NCI-H345 treated with DMSO at 0.1 percent for 48 hours (cell line): ENCODE measurements around the gene TTC4.

Source experiments
- DNase-seq: peaks from one replicate; lab custom pipeline; 2025; ENCODE audit not compliant: unreplicated experiment; lab: John Stamatoyannopoulos, UW

Gene TTC4, protein sequence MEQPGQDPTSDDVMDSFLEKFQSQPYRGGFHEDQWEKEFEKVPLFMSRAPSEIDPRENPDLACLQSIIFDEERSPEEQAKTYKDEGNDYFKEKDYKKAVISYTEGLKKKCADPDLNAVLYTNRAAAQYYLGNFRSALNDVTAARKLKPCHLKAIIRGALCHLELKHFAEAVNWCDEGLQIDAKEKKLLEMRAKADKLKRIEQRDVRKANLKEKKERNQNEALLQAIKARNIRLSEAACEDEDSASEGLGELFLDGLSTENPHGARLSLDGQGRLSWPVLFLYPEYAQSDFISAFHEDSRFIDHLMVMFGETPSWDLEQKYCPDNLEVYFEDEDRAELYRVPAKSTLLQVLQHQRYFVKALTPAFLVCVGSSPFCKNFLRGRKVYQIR

DNA sequence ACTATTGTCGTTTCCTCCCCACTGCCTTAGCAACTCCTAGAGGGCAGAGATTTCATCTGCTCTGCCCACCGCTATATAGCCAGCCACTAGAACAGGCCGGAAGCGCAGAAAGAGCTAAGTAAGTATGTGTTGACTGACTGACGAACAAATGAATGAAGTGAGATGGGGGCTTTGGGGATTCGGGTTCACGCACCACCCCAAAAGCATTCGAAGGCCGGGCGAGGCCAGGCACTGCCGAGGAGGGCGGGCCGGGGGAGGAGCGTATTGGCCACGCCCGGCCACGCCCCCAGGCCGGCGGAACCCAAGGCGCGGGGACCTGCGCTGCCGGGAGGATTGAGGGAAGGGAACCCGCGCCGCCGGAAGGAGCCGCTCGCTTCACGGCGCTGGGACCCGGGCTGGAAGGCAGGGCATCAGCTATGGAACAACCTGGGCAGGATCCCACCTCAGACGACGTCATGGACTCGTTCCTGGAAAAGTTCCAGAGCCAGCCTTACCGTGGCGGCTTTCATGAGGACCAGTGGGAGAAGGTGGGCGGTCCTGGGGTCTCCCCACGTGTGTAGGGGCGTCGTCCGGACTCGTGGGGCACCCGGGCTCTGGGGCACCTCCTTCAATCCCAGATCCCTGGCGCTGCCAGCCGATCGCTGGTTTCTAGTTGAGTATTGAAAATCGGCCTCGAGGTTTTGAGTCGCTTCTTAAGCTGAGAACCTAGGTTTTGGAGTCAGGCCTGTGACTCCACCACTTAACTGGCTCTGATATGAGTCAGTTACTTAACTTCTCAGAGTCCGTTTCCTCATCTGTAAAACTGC is at the start of gene TTC4:
TSS of gene TTC4 (plus strand) at position 369 of the 806 bp plus-strand sequence. CDS start at position 417, 48 bp downstream.
- DNase-seq, result peak; percentile 60

DNA sequence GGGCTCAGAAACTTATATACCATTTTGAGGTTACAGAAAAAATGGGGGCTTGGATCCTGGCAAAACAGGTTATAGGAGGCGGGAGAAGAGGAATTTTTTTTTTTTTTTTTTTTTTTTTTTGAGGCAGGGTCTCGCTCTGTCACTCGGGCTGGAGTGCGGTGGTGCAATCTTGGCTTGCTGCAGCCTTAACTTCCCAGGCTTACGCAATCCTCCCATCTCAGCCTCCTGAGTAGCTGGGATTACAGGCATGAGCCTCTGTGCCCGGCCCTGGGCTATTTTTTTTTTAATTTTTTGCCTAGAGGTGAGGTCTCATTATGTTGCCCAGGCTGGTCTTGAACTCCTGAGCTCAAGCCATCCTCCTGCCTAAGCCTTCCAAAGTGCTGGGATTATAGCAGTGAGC is 49.3 kb upstream of the TTC4 start:
- no peak for DNase-seq

DNA sequence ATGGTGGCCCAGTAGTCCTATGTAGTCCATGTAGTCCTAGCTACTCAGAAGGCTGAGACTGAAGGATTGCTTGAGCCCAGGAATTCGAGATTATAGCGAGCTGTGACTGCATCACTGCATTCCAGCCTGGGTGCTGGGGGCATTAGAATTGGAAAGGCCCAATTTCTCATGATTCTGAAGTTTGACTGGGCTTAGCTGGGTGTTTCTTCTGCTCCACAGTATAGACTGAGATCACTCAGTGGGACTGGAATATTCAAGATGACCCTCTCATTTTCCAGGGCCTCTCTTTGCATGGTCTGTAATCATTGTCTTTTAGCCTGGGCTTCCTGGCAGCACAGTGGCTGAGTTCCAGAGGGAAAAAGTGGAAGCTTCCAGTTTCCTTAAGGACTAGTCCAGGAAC is 47.9 kb upstream of the TTC4 start:
- DNase-seq, result no peak

DNA sequence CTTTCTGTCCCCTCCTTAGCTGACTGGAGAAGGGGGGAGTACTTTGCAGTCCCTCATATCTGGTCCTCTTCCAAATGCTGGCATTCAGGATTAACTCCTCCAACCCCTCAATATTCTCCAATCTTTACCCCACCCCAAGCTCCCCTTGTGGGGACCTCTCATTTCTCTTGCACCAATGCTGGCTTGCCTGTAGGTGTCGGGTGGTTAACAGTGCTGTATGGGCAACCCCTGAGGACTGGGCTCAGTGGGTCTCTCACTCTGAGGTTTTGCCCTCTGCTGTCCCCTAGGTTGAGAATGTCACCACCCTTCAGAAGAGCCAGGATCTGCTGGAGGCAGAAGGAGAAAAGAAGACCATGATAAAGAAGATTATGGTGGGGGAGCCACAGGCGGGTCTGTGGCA is 47.1 kb upstream of the TTC4 start:
- DNase-seq, result no peak

DNA sequence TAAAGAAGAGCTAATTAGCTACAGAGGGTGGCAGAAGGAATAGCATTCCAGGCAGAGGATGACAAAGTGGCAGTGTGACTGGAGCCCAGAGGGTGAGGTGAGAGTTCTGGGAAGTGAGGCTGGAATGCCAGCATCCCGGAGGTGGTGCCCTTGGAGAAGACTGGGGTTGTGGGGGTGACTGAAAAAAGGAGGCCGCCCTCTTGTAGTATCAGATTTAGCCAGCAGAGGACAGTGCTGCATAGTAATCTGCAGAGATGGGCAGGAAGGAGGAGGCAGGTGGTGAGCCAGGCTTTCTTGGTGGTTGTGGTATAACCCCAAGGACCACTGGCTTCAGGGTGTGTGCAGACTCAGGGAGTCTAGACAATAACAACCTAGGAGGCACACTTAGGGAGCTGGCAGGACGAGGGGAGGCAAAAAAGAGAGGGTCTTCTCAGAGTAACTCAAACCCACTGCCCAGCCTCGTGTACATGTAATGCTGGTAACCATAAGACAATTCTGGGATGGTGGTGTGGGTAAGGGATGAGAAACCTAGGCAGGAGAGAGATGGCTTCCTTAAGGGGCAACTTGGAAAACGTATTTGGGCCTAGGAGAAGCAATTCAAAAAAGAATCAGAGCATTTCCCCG is 43.6 kb upstream of the TTC4 start:
- DNase-seq, result peak; percentile 18

DNA sequence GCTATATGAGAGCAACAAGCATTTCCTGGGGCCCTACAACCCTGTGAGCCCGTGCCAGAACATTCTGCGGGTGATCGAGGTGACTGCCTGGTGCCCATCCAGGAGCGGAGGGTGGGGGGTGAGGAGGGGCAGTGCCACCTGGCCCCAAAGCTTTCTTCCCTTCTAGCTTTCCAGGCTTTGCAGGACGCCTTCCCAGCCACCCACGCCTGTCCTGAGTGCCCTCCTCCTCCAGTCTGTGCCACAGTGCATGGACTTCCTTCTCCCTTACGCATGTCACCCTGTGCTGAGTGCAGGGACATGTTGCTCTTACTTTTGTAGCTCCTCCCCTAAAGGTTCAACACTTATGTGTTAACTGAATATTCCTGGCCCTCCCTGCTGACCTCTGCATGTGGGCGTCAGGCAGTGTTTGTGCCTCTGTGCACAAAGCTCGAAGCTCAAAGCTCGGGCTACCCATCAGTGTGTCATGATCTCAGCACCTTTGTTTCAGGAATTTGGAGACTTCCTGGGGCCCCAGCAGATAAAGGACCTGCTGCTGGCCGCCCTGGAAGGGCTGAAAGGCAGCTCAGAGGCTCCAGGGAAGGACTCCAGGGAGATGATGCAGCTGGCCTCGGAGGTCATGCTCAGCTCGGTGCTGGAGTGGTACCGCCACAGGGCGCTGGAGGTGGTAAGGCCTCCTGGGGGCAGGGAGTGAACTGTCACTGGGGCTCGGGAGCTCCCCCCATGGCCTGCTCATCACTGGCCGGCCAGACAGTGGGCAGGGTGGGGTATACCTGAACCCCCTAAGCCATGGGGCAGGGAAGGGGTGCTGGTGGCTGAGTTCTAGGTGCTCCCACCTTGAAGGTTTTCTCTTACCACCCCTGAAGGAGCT is 36.7 kb upstream of the TTC4 start:
- no peak for DNase-seq

DNA sequence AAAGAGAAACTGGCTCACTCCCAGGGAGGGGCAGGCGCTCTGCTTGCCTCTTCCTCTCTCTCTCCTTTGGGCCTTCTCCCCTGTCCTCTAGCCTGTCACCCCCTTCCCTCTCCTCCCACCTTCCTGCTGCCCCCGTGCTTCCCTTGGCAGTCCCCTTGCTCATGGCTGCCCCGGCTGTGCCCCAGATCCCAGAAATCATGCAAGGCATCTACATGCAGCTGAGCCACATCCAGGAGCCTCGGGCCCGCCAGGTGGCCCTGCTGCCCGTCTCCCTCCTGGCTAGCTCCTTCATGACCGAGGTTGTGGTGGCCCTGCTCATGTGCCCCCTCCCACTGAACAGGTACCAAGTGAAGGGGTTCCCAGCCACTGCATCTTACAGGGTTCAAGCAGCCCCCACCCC is 36.0 kb upstream of the TTC4 start:
- DNase-seq, result no peak

DNA sequence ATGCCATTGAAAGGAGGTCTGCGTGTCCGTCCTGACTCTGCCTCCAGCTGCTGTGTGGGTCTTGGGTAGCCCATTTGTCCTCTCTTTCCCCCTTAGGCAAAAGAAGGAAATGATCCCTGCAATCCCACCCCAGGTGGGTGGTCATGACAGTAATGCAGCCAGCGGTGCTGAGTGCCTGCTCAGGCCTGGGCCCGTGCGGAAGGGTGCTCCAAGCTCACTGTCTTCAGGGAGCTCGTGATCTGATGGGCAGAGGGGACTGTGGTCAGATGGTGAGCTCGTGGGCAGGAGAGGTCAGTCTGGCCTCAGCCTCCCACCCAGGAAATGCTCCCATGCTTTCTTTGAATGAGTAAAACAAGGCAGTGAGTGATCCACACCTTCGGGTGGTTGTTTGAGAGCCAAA is 35.3 kb upstream of the TTC4 start:
- no peak for DNase-seq

DNA sequence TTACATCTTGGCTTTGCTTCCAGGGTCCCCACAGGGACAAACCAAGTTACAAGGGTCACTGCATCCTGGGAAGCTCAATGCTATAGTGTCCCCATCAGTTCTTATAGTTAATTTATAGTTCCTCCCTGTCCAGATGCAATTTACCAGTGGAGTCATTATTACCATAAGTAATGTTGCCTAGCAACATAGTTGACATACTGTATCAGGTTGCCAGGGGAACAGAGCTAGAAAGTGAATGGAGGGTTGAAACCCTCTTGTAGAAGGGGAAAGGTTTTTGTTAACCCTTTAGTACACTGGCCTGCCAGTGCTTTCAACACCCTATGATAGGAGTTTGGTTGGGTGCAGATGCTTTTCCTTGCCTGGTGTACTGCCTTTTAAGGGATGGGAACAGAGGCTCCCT is 34.3 kb upstream of the TTC4 start:
- no peak for DNase-seq

DNA sequence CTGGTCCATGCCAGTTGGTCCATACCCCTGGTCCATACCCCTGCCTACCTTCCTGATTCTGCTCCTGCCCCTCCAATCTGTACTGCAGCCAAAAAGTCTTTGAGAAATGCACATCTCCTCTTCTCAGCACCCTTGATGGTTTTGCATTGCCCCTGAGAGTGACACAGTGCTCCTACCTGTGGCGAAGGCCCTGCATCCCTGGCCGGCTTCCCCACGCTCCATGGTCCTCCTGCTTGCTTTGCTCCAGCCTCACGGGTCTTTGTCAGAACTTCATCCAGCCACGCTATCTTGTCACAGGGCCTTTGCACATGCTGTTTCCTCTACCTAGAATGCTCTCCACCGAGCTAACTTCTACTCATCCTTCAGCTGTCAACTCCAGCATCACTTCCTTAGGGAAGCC is 32.2 kb upstream of the TTC4 start:
- no peak for DNase-seq

DNA sequence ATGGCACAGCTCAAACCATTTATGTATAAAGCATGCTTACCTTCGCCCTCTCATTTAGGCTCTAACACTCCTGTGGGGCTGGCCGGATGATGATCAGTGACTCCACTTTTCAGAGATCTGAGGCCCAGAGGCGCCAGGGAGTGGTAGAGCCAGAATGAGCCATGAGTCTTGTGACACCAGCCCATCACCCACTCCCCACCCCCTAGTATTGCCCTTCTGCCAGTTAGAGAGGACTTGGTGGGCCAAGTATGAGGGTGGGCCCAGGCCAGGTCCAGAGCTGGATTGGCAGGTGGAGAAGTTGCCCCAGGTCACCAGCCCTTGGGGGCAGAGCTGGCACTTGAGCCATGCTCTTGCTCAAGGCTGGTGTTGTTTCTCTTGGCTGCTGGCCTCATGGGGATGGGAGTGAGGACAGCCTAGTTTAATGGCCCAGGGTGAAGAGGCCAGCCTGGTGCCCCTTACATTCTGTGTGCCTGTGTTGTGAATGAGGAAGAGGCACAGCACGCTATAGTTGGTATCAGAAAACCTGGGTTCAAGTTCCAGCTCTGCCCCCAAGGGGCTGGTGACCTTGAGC is 30.2 kb upstream of the TTC4 start:
- no peak for DNase-seq

DNA sequence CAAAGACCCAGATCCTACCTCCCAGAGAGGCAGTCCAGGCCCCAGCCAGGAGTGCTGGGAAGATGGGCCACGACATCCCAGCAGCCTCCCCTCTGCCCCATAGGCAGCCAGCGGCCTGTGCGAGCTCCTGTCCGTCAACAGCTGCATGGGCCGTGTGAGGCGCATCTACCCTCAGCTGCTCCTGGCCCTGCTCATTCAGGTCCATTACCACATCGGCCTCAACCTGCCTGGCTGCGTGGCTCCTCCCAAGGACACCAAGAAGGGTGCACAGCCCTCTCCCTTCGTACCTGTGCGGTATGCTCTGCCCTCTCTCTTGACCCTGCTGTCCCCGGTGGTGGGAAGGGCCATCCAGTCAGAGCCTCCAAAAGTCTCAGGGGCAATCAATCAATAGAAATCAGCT is 29.5 kb upstream of the TTC4 start:
- no peak for DNase-seq

DNA sequence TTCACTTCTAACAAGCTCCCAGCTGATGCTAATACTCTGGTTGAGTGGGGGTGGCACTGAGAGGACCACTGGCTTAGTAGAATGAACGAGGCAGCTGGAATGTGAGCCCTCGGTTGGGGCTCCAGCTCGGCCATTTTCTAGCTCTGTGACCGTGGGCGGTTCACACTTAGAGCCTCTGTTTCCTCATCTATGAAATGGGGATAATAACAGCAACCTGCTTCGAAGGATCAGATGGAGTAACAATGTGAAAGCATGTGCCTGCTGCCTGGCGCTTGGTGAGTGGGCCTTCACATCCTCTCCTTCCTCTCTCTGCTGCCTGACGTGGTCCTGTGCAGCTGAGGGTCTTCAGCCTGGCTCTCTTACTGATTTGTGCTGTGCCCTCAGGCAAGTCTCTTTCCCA is 20.9 kb upstream of the TTC4 start:
- no peak for DNase-seq

DNA sequence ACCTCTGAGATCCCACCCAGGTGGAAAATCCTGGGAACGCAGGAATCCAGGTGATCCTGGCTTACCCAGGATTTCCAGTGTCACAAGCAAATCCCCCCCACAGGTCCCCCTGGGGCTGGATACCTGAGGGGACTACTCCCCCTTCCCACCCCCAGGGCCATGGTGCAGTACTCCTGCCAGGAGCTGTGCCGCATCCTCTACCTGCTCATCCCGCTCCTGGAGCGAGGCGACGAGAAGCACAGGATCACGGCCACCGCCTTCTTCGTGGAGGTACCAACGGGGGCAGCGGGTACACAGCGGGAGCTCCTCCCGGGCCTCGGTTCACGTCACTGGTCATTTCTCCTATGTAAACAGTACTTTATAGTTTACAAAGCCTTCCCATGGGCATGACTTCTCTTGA is 20.4 kb upstream of the TTC4 start:
- DNase-seq, result no peak

DNA sequence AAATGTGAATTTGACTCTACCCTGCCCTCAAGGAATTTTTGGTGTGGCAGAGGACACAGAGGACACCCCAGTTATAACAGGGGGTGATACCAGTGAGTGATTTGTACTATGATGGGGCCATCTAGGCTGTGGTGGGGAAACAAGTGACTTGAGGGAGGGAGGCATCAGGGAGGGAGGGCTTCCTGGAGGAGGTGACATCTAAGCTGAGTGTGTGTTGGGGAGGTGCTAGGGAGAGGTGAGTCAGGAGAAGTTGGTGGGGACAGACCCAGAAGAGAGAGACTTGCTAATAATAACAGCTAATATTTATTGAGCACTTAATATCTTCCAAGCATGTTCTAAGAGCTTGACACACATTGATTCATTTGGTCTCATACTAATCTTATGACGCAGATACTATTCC is 19.9 kb upstream of the TTC4 start:
- no peak for DNase-seq

DNA sequence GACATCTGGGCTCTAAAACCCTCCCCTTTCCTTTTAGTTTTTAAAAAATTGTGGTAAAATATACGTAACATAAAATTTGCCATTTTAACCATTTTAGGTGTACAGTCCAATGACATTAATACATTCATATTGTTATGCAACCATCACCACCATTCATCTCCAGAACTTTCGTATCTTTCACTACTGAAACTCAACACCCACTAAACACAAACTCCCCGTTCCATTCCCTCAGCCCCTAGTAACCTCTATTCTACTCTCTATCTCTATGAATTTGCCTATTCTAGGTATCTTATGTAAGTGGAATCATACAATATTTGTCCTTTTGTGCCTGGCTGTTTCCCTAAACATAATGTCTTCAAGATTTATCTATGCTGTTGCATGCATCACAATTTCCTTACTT is 19.4 kb upstream of the TTC4 start:
- DNase-seq, result no peak

DNA sequence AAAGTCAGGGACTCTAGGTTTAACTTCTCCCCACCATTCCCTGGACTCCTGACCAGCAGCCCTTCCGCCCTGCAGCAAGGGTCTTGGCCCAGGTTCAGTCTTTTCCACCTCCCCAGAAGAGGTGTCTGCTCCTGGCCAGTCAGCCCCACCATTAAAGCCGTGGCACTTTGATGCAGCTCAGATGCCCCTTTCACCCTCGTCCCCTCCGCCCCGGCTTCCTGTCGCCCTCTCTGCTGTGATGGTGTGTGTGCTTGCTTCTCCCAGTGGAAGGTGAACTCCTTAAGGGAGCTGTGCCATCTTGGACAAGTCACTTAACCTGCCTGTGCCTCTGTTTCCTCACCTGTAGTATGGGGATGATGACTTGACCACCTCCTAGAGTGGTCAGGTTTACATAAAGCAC is 17.8 kb upstream of the TTC4 start:
- DNase-seq, result no peak

DNA sequence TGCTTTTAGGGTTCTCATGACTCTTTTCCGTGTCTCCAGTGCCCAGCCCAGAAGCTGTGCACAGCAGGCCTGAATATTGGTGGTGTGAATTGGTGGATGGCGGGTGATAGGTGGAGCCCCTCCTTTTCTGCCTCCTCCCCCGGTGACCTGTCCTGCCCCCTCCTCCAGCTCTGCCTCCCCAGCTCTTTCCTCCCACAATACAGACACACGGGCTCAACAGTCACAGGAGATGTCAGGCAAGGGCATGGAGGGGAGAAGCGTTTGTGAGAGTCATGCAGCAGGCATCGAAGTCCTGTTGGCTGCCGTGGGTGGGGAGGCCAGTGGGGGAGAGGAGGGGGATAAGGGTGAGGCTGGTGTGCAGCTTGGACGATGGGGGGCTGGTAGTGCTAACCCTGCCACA is 17.3 kb upstream of the TTC4 start:
- no peak for DNase-seq

DNA sequence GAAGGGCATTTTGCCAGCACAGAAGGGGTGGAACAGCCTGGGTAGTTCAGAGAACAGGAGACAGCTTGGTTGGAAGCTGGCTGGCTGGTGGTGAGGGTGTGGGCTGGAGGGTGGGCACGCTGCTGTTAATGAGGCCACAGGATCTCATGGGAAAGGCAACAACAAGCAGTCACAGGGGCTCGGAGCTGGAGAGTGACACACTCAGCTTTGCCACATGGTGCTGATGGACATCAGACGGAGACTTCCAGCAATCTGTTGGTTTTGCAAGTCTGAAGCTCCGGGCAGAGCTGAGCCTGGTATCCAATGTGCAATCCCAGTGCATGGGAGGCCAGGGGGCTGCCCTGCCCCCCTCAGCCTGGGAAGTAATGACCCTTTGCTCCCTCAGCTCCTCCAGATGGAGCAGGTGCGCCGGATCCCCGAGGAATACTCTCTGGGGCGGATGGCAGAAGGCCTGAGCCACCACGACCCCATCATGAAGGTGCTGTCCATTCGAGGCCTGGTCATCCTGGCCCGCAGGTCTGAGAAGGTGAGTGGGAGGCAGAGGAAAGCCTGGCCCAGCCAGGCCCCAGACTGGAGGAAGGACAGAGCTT is 15.6 kb upstream of the TTC4 start:
- DNase-seq, result no peak

DNA sequence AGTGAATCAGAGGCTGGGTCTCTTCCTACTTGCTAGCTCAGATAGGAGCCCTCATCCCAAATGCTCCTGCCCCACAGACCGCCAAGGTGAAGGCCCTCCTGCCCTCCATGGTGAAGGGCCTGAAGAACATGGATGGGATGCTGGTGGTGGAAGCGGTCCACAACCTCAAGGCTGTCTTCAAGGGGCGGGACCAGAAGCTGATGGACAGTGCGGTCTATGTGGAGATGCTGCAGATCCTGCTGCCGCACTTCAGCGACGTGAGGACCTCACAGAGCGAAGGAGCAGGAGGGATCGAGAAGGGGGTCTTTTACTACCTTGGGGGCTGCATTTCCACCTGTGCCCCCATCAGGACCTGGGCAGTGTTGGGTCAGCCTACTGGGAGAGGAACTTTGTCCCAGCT is 14.6 kb upstream of the TTC4 start:
- no peak for DNase-seq
